ENCODE data around the gene VARS2. TPM values are rescaled to one million over a fixed set of nuclear protein-coding genes. Genes with fewer than 3 reads are reported as not detected.
"Not testable (repeated sequence)": the region's sequence is repeated elsewhere in the genome, so short reads cannot be mapped to it uniquely, and the experiment has no call there.

Gene VARS2
- total RNA-seq, 1 experiment from 2014 or later, result 39.8 TPM

GRCh38 chr6:30869241-30869749 is 44.7 kb upstream of the VARS2 start:
- ATAC-seq; CTCF ChIA-PET; H2AFZ ChIP-seq (ENCODE audit: low read depth, low read length, poor library complexity, severe bottlenecking); H3K4me3 ChIP-seq (replicated peaks in 1 of 2; ENCODE audit: low read depth in 1 of 2, low read length in 2 of 2); H3K36me3 ChIP-seq (ENCODE audit: control insufficient read depth in 1 of 2, insufficient read depth in 2 of 2, low read length in 2 of 2); H4K20me1 ChIP-seq (ENCODE audit: insufficient read depth); BruUV-seq (replicated peaks); H3K9me3 ChIP-seq (ENCODE audit: control insufficient read depth in 1 of 2, insufficient read depth in 1 of 2, low read depth in 1 of 2, low read length in 2 of 2); H3K27ac ChIP-seq (ENCODE audit: low read depth, low read length); H3K4me1 ChIP-seq (ENCODE audit: control insufficient read depth in 1 of 2, insufficient read depth in 2 of 2, low read length in 2 of 2); H3K9ac ChIP-seq (ENCODE audit: low read length); DNase-seq (ENCODE audit: low read depth, low spot score); H3K9me2 ChIP-seq (ENCODE audit: insufficient read depth); intact Hi-C loops (cut with micrococcal nuclease); H3K4me2 ChIP-seq (ENCODE audit: low read length); POLR2A ChIA-PET; RAD21 ChIA-PET (ENCODE audit: low non-redundant PET in 1 of 2, low total read pairs in 2 of 2, uncharacterized antibody in 2 of 2, unreplicated experiment in 2 of 2); H3K79me2 ChIP-seq (ENCODE audit: insufficient read depth, low read length); H3K27me3 ChIP-seq (ENCODE audit: insufficient read depth, low read length): not testable (repeated sequence)
- TF ChIP-seq CBX3 (IDR thresholded peaks at IDR 0.05; ENCODE audit: low read depth) (0 out of 2 replicates have a peak, but pooled peaks have one; percentile 60), TCF7L2 (IDR thresholded peaks at IDR 0.05; ENCODE audit: borderline replicate concordance, extremely low read depth, insufficient read depth, insufficient read length) (peak; percentile 21)

- RAD21 ChIA-PET (ENCODE audit: low non-redundant PET in 1 of 2, low total read pairs in 2 of 2, uncharacterized antibody in 2 of 2, unreplicated experiment in 2 of 2), result no interaction called here
- Histone ChIP-seq H3K4me3 (replicated peaks in 1 of 2; ENCODE audit: low read depth in 1 of 2, low read length in 2 of 2) (no peak overlapping the region), H3K27ac (ENCODE audit: low read depth, low read length) (no peak overlapping the region), H4K20me1 (ENCODE audit: insufficient read depth) (no peaks in the 10 kb centered on the region), H3K79me2 (ENCODE audit: insufficient read depth, low read length) (no peaks in the 10 kb centered on the region), H3K4me1 (ENCODE audit: control insufficient read depth in 1 of 2, insufficient read depth in 2 of 2, low read length in 2 of 2) (peaks cover 0 to 10% of the 10 kb centered on the region in 2 experiments; a peak in 2 of 4 replicates), H3K9ac (ENCODE audit: low read length) (no peak overlapping the region), H3K27me3 (ENCODE audit: insufficient read depth, low read length) (no peaks in the 10 kb centered on the region), H3K9me3 (ENCODE audit: control insufficient read depth in 1 of 2, insufficient read depth in 1 of 2, low read depth in 1 of 2, low read length in 2 of 2) (peaks cover 4 to 7% of the 10 kb centered on the region in 2 experiments; a peak in 2 of 4 replicates), H3K9me2 (ENCODE audit: insufficient read depth) (no peaks in the 10 kb centered on the region), H2AFZ (ENCODE audit: low read depth, low read length, poor library complexity, severe bottlenecking) (no peak overlapping the region), H3K4me2 (ENCODE audit: low read length) (no peak overlapping the region), H3K36me3 (ENCODE audit: control insufficient read depth in 1 of 2, insufficient read depth in 2 of 2, low read length in 2 of 2) (no peaks in the 10 kb centered on the region)
- CTCF ChIA-PET, result no interaction called here
- DNase-seq (ENCODE audit: low read depth, low spot score) (no peak), ATAC-seq (no peak)
- POLR2A ChIA-PET, result no interaction called here
- no TSS peak for BruUV-seq (replicated peaks)
- intact Hi-C loops (cut with micrococcal nuclease), result no loop called here
- TF ChIP-seq SIN3A (IDR thresholded peaks at IDR 0.05; ENCODE audit: low read depth) (no peak), SP1 (IDR thresholded peaks at IDR 0.05; ENCODE audit: low read depth) (no peak), EGR1 (IDR thresholded peaks at IDR 0.05; ENCODE audit: low read depth) (no peak), ELF1 (IDR thresholded peaks at IDR 0.05; ENCODE audit: borderline replicate concordance, low read depth) (no peak), REST (IDR thresholded peaks at IDR 0.05; ENCODE audit: low read depth) (no peak), MAX (IDR thresholded peaks at IDR 0.05) (no peak), POLR2A (IDR thresholded peaks at IDR 0.05; ENCODE audit: borderline replicate concordance, extremely low read depth, insufficient read depth, insufficient read length) (no peak), CBX3 (IDR thresholded peaks at IDR 0.05; ENCODE audit: low read depth) (no peak), FOSL1 (IDR thresholded peaks at IDR 0.05; ENCODE audit: low read depth) (no peak), ATF3 (IDR thresholded peaks at IDR 0.05) (no peak), CTCF (IDR thresholded peaks at IDR 0.05 in 2 of 3, conservative IDR thresholded peaks at IDR 0.05 in 1 of 3; ENCODE audit: borderline replicate concordance in 1 of 3, insufficient read depth in 1 of 3, low read depth in 2 of 3, low read length in 2 of 3) (no peak), EZH2phosphoT487 (IDR thresholded peaks at IDR 0.05; ENCODE audit: borderline replicate concordance) (no peak), RAD21 (IDR thresholded peaks at IDR 0.05; ENCODE audit: low read depth) (no peak)
Observed at GRCh38 chr6:30870546-30870945, 43.5 kb upstream of the VARS2 start.
